Right ventricle myocardium inferior (tissue), 1 donor: ENCODE measurements around the gene CLEC14A. TPM values are rescaled to one million over a fixed set of nuclear protein-coding genes. Genes with fewer than 3 reads are reported as not detected.

Experiments used
- ATAC-seq: fragments of 200-7000 bp; cut with Tn5 transposase; one replicate; pipeline ENCODE4 v1.9.1; 2020; ENCODE audit warnings: mild to moderate bottlenecking, moderate library complexity
- DNase-seq: peaks from one replicate; pipeline ENCODE4 v3.0.0; 2021; ENCODE audit errors: missing footprints
- intact Hi-C: fragments of 100-400 bp; cut with DNase I; formaldehyde crosslinking; loops from one replicate; pipeline ENCODE4 v1.11.0; 2022
- total RNA-seq: library from RNA; stranded (reverse); fragmentation: NEBNext Ultra II Directional; extraction: Animal tissue kit (Norgen Biotek cat#: 25700); gene quantifications from one replicate; pipeline ENCODE4 v1.2.1, GENCODE V29; 2021
- donor health status: DM: no; HTN: yes; CAD: no; lungs with severe emphysema.

Gene CLEC14A
- total RNA-seq, 1 donor from 2014 or later: 32.0 TPM

DNA sequence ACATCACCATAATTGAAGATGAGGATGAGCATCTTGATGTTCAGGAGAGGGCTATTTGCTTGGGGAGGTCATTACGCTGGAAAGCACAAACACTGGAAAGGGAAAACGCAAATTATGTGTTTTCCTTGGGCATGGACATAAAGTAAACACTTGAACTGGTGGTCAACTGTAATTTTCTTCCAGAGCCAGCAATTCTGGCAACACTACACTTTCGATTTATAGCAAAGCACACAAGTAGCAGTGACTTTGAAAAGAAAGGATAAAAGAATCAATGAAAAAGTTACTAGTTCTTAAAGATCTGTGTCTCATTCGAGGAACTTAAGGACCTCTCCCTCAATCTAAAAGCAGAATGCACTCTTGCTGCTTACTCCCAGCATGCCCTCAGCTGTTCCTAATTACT lies 2.2 kb downstream of the CLEC14A start:
- ATAC-seq (no peak), DNase-seq (no peak)
- intact Hi-C loops: no loop called here

DNA sequence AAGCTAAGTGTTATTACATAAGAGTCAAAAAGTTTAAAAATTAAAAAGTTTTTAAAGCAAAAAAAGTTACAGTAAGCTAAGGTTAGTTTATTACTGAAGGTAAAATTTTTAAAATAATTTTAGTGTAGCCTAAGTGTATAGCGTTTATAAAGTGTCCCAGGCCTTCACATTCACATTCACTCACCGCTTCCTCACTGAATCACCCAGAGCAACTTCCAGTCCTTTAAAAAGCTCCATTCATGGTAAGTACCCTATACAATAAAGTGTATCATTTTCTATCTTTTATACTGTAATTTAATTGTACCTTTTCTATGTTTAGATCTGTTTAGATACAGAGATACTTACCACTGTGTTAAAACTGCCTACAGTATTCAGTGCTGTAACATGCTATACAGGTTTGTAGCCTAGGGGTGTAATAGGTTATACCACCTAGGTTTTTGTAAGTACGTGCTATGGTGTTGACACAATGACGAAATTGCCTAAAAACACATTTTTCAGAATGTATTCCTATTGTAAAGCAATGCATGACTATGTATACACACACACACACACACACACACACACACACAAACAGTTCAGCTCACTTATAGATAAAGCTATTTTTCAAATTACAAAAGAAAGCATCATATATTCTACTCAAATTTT lies 3.7 kb downstream of the CLEC14A start:
- DNase-seq (no peak), ATAC-seq (no peak)
- intact Hi-C loops: no loop called here

DNA sequence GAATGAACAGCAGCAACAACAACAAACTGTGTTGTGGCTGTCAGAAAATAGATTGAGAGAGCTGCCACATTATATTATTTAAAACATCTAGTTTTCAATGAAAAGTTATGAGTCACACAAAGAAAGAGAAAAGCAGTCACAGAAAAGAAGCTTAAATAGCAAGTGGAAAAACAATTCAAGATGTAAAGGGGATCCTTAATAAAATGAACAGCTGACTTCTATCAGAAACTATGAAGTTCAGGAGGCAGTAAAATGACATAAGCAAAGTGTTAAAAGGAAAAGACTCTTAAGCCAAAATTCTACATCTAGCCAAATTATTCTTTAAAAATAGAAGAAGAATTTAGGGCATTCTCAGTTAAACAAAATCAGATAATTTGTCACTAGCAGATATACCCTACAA lies 5.6 kb downstream of the CLEC14A start:
- ATAC-seq (no peak), DNase-seq (no peak)
- intact Hi-C loops: no loop called here

DNA sequence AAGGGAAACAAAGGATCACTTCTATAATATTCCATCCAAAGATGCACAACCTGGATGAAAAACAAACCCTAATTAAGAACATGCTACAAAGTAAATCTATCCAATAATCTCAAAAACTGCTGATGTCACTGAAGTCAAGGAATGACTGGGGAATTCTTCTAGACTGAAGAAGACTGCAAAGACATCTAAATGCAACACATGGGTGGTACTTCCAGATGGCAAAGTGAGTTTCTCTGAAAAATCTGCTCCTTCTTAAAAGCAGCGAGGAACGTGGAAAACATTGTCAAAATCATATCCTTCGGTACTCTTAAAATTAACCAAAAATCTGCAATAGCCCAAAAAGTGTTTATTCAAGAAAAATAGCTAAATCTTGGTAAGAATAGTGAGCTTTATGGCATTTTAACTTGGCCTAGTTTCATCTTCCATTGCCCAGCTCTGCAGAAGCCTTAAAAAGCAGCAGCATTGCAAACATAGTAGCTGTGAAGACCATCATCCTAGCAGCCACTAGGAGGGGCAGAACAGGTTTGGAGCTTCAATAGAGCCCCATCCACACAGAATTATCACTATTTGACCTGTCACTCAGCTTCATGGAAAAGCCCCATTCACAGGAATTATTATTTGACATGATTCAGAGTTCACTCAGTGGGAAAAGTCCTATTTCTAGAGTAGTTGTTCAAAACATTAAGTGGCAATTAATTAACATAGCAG lies 7.4 kb downstream of the CLEC14A start:
- intact Hi-C loops: loop anchor here (5.0 kb wide), 1 partner anchor 36 kb away; no protein-coding TSS in a partner anchor
- DNase-seq: no peak
- no peak for ATAC-seq

DNA sequence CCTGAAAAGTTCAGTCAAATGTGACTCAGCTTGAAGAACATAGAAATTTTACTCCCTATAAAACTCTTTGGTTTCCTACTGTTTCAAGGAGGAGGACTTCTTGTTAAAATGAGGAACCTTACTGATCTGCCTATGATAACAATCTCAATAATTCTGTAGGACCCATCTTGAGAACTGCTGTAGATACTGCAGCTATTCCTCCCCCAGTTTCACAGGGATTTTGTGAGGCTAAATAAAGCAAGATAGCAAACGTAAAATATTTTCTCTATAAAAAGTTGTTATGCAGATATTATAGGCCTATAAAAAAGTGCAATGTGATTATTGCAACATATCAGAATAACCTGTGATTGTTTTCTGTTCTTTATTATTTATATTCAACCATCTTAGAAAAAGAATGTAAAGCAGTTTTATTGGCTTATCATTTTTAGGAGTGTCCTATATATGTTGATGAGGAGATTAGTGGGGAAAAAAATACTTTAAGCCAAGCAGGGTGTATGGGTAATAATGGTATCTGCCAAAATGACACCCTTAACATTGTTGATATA lies 12.1 kb downstream of the CLEC14A start:
- intact Hi-C loops: no loop called here
- no peak for ATAC-seq
- DNase-seq: no peak

DNA sequence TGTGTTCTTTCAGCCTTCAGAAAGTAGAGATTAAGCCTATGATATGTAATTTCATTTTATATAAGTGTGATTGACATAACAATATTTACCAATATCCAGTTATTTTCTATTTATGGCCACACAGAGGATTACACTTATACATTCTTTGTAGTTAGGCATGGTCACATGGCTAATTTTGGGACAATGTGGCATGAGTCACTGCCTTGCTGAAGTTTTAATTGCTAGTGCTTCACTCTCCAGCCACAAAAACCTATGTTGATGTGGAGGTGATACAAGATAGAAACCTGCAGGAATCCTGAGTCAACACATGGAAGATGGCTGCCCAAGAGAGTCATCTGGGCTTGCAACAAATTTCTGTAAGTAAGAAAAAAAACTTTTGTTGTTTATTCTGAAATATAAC lies 17.0 kb downstream of the CLEC14A start:
- DNase-seq (no peak), ATAC-seq (no peak)
- intact Hi-C loops: no loop called here

DNA sequence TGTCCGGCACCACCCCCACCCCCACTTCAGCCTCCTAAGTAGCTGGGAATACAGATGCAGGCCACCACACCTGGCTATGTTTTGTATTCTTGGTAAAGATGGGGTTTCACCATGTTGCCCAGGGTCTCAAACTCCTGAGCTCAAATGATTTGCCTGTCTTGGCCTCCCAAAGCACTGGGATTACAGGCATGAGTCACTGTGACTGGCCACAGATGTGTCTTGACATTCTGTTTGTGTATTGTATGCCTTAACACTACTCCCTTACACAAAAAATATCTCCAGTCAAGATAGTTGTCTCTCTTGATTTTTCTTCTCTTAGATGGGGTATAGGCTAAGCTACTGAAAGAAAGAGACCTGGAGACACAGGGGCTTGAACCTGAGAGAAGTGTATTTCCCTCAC lies 17.6 kb downstream of the CLEC14A start:
- intact Hi-C loops: no loop called here
- DNase-seq (no peak), ATAC-seq (no peak)

DNA sequence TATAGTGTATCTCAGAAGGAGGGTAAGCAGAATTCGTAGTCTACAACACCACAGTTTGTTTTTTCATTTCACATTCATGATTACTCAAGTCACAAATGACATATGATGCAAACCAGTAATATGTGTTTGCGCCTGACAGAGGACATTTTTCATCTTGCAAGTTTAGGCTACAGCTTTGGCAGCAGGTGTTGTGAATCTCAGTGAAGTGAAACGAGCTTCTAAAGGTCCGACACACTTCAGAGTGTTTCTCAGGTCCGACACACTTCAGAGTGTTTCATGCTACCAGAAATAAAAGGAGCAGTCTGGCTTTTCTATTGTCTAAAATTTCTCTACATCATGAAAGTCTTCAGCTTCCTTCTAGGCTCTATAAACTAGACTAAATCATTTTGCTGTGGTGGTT lies 22.7 kb downstream of the CLEC14A start:
- intact Hi-C loops: no loop called here
- ATAC-seq (no peak), DNase-seq (no peak)

DNA sequence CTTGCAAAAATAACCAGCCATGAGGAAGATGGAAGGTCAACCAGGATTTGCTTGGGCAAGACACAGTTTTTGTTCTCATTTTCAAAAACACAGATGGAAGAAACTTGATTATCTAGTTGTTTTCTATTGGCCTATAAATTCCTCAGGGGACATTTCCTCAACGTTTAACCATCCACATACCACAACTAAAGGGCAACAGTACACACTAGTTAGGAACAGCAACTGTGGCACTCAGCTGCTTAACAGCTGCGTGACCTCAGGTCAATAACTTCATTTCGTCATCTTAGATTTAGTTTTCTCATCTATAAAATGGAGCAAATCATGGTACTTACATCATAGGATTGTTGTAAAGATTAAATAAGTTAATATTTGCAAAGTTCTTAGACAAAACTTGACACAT lies 29.5 kb downstream of the CLEC14A start:
- no peak for ATAC-seq
- intact Hi-C loops: no loop called here
- DNase-seq: no peak

DNA sequence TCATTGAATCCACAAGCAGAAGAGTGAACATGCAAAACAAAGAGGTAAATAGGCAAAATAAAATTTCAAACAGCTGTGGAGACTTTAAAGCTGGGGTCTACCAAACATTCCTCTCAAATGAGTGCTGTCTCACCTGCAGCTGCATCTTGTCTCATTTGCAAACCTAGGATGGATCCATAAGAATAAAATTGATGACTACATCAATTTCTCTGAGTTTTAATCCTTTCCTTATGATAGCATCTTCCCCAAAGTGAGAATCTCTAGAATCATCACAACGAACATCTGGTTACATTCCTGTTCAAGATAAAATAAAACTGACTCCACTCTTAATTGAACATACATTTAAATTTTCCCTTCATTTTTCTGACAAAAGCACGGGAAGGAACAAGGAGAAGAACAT lies 29.9 kb downstream of the CLEC14A start:
- intact Hi-C loops: no loop called here

DNA sequence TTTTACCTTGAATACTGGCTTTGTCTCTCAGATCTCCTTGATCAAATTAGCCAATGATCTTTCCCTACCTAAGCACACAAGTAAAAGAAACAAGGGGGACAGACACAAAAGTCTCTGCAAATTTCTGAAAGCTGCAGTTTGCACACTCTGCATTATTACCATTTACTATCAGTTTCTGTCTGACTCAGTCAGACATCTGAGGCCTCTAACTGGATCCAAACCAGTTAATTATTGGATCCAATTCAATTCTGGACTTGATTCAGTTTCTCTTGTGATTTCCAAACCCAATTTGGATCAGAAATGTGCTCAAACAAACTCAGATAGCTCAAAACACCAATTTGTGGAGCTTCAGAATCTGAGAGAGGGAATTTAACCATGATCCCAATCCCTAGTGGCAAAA lies 31.6 kb downstream of the CLEC14A start:
- ATAC-seq (peak; percentile 34), DNase-seq (no peak)
- intact Hi-C loops: no loop called here

More for the DNA sequence above, 29.9 kb downstream of the CLEC14A start:
- ATAC-seq (no peak), DNase-seq (no peak)

DNA sequence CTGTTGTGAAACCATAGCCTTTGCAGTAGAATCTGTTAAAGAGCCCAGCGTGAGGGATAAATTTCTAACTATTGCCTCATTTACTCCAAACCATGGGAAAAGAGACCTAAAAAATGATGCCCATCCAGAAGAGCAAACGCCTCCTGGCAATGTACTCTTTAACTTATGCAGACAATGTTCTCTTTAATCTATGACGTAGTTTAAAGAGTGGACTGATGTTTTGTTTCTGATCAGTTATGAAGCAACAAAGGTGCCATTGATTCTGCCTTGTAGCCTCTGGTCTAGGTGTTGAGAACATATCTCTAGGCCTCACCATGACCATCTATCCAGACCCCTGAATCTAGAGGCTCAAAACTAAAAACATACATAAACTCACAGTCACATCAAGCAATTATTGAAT lies 34.8 kb downstream of the CLEC14A start:
- intact Hi-C loops: no loop called here
- DNase-seq: no peak
- ATAC-seq: no peak

DNA sequence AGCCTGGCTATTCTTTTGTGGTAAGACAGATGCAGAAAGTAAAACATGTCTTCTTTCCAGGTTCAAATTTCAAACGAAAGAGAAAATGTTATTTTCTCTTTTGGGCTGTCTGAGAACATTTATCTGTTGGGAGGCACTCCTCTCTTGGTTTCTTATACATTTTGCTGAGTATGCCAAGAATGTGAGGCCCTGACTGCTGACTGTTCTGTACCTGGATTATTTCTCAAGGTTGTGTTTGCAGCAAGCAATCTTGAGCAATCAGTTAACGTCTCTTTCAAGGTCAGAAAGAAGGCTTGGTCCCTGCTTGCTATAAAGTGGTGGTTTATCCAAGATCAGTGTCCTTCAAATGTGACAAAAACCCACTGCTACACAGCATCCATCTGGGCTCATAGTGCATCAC lies 38.3 kb downstream of the CLEC14A start:
- no peak for DNase-seq
- intact Hi-C loops: no loop called here
- ATAC-seq: no peak

DNA sequence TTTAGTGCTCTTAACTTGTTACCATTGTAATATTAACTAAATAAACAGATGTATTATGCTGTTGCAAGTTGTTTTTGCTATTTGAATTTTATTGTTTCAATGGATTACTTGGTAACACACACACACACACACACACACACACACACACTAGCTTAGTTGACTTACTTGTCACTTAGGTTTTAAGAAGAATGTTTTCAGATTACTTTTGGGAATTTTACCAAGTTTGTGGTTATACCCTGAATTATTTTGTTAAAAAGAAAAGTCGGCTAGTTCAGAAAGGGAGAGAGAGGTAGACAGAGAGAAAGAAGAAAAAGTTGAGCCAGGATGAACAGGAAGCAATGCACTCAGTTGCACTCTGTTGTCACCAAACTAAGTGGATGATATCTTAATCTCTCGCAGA lies 42.9 kb downstream of the CLEC14A start:
- no peak for DNase-seq
- intact Hi-C loops: loop anchor here (5.0 kb wide), 1 partner anchor 34 kb away; no protein-coding TSS in a partner anchor
- no peak for ATAC-seq

DNA sequence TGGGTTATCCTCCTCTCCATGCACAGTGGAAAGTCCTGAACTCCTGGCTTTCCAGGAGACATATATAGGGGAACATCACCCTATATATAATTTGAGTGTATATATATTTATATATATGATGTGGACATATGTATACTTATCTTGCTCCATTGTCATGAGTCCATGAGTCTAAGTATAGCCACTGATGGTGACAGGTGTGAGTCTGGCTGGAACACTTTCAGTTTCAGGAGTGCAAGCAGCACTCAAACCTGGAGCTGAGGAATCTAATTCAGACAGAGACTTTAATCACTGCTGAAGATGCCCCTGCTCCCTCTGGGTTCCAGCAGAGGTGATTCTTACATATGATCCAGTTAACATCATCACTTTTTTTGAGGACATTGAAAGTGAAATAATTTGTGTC lies 43.8 kb downstream of the CLEC14A start:
- DNase-seq (no peak), ATAC-seq (no peak)
- intact Hi-C loops: loop anchor here (5.0 kb wide), 1 partner anchor 35 kb away; no protein-coding TSS in a partner anchor

DNA sequence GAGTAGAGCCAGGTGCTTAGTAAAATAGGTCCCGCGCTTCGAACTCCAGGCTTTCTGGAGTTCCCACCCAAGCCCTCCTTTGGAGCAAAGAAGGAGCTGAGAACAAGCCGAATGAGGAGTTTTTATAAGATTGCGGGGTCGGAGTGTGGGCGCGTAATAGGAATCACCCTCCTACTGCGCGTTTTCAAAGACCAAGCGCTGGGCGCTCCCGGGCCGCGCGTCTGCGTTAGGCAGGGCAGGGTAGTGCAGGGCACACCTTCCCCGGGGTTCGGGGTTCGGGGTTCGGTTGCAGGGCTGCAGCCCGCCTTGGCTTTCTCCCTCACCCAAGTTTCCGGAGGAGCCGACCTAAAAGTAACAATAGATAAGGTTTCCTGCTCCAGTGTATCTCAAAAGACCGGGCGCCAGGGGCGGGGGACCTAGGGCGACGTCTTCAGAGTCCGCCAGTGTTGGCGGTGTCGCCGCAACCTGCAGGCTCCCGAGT lies 44.6 kb downstream of the CLEC14A start:
- intact Hi-C loops: loop anchor here (5.0 kb wide), 1 partner anchor 36 kb away; no protein-coding TSS in a partner anchor
- ATAC-seq (no peak), DNase-seq (peak; percentile 58)

DNA sequence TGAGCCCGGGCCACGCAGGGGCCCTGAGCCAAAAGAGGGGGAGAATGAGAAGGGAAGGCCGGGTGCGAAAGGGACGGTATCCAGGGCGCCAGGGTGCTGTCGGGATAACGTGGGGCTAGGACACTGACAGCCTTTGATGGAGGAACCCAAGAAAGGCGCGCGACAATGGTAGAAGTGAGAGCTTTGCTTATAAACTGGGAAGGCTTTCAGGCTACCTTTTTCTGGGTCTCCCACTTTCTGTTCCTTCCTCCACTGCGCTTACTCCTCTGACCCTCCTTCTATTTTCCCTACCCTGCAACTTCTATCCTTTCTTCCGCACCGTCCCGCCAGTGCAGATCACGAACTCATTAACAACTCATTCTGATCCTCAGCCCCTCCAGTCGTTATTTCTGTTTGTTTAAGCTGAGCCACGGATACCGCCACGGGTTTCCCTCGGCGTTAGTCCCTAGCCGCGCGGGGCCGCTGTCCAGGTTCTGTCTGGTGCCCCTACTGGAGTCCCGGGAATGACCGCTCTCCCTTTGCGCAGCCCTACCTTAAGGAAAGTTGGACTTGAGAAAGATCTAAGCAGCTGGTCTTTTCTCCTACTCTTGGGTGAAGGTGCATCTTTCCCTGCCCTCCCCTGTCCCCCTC lies 45.2 kb downstream of the CLEC14A start:
- peak; percentile 65 for DNase-seq
- intact Hi-C loops: loop anchor here (5.0 kb wide), 1 partner anchor 37 kb away; no protein-coding TSS in a partner anchor
- ATAC-seq: peak; percentile 35

DNA sequence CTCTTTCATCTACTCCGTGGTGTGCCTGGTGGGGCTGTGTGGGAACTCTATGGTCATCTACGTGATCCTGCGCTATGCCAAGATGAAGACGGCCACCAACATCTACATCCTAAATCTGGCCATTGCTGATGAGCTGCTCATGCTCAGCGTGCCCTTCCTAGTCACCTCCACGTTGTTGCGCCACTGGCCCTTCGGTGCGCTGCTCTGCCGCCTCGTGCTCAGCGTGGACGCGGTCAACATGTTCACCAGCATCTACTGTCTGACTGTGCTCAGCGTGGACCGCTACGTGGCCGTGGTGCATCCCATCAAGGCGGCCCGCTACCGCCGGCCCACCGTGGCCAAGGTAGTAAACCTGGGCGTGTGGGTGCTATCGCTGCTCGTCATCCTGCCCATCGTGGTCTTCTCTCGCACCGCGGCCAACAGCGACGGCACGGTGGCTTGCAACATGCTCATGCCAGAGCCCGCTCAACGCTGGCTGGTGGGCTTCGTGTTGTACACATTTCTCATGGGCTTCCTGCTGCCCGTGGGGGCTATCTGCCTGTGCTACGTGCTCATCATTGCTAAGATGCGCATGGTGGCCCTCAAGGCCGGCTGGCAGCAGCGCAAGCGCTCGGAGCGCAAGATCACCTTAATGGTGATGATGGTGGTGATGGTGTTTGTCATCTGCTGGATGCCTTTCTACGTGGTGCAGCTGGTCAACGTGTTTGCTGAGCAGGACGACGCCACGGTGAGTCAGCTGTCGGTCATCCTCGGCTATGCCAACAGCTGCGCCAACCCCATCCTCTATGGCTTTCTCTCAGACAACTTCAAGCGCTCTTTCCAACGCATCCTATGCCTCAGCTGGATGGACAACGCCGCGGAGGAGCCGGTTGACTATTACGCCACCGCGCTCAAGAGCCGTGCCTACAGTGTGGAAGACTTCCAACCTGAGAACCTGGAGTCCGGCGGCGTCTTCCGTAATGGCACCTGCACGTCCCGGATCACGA lies 46.0 kb downstream of the CLEC14A start:
- DNase-seq: peak; percentile 41
- no peak for ATAC-seq

More for the DNA sequence above, 46.0 kb downstream of the CLEC14A start:
- intact Hi-C loops: loop anchor here (5.0 kb wide), 1 partner anchor 37 kb away; no protein-coding TSS in a partner anchor
